BLaER1 (cell line): ENCODE measurements around the gene LRRC10B.

Source experiments
- H3K27ac ChIP-seq: shearing (Covaris generic); formaldehyde crosslinking; 2 replicates; pipeline ENCODE4 v1.8.1; 2022
- H3K27me3 ChIP-seq: shearing (Covaris generic); formaldehyde crosslinking; 2 replicates; pipeline ENCODE4 v1.8.1; 2022
- H3K36me3 ChIP-seq: shearing (Covaris generic); formaldehyde crosslinking; 2 replicates; pipeline ENCODE4 v1.8.1; 2022
- H3K4me1 ChIP-seq: shearing (Covaris generic); formaldehyde crosslinking; 2 replicates; pipeline ENCODE4 v1.8.1; 2022
- H3K4me2 ChIP-seq: shearing (Covaris generic); formaldehyde crosslinking; 2 replicates; pipeline ENCODE4 v1.8.1; 2022
- H3K4me3 ChIP-seq: shearing (Covaris generic); formaldehyde crosslinking; 2 replicates; pipeline ENCODE4 v1.8.1; 2022
- H3K9ac ChIP-seq: shearing (Covaris generic); formaldehyde crosslinking; 2 replicates; pipeline ENCODE4 v1.8.1; 2022
- H3K9me3 ChIP-seq: shearing (Covaris generic); formaldehyde crosslinking; 2 replicates; pipeline ENCODE4 v1.8.1; 2022
- H4K20me1 ChIP-seq: shearing (Covaris generic); formaldehyde crosslinking; 2 replicates; pipeline ENCODE4 v1.8.1; 2022
- Cebpa-rat ChIP-seq: shearing (Covaris generic); IDR thresholded peaks from 2 replicates; pipeline ENCODE4 v1.8.1; 2022

LRRC10B gene

GRCh38 chr11:61556621-61557020, 48.1 kb downstream of the LRRC10B start:
- Histone ChIP-seq H3K27ac (no peak overlapping the region), H3K36me3 (no peaks in the 10 kb centered on the region), H3K4me2 (no peak overlapping the region), H3K4me3 (no peak overlapping the region), H4K20me1 (peaks cover 60% of the 10 kb centered on the region), H3K9me3 (no peaks in the 10 kb centered on the region), H3K27me3 (peaks cover 74% of the 10 kb centered on the region), H3K9ac (no peak overlapping the region), H3K4me1 (no peaks in the 10 kb centered on the region)
- no peak for TF ChIP-seq Cebpa-rat
